Spleen (tissue), 7 donors: ENCODE results near the gene PEX10.

ENCODE experiments used
- POLR2A ChIP-seq, 3 donors: fragments of 450-650 bp; IDR thresholded peaks; one replicate each; pipeline ENCODE4 v1.5.1; 2017; ENCODE audit warnings: antibody characterized with exemption in 3 of 3, mild to moderate bottlenecking in 1 of 3
- POLR2AphosphoS5 ChIP-seq, 3 donors: sonication (generic); formaldehyde crosslinking; IDR thresholded peaks; one replicate each; pipeline ENCODE4 v1.5.1; 2017; ENCODE audit warnings: antibody characterized with exemption in 3 of 3
- TF ChIP-seq, protein P1 (sequence below), 11 experiments: fragments of 200-600 bp in 7 of 11; fragments of 450-650 bp in 4 of 11; sonication (generic) in 4 of 11; IDR thresholded peaks in 8 of 11; conservative IDR thresholded peaks in 3 of 11; 1 replicate in 7 of 11; 2 replicates in 4 of 11; pipeline versions ENCODE4 v1.4.0 to v1.8.0; 2016 to 2021; ENCODE audit warnings: antibody characterized with exemption in 11 of 11, inconsistent platforms in 4 of 11, mild to moderate bottlenecking in 1 of 11
- donor health status: DM: no; HTN: no; CAD: no; lungs with moderate emphysema.
- donor health status: DM: no; HTN: no; CAD: no.
- donor health status: DM: no; HTN: no; CAD: no.

DNA sequence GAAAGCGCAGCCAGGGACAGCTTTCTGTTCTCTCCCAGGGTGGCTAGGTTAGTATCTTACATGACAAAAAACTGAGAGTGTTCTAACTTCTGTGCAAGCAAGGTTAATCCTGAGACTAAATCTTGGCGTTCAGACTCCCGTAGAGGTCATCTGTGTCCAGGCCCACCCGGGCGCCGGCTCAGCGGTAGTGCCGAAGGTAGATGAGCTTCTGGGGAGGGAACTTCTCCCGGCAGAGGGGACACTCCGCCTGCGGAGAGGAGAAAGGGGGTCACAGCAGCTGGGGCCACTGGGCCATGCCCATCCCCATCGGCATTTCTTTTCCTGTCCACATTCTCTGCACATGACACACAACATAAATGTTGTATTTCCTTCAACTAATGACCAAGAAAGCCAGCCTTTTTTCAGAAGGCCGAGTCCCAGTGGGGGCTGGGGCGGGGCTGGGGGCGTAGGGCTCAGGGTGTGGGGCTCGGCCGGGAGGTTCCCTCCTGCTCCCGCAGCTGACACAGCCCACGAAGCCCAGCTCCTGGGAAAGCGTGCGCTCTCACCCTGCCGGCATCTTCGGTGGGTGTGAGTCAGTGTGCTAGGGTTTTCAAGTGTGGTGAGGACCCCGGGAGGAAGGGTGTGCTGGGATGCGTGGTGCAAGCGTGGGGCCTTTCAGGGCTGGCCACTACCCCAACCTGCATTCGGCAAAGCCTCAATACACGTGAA is 6.6 kb downstream of the PEX10 start:
- no peak for TF ChIP-seq POLR2AphosphoS5 (IDR thresholded peaks at IDR 0.05)
- TF ChIP-seq POLR2A (IDR thresholded peaks at IDR 0.05) = no peak
- TF ChIP-seq, protein P1, sequence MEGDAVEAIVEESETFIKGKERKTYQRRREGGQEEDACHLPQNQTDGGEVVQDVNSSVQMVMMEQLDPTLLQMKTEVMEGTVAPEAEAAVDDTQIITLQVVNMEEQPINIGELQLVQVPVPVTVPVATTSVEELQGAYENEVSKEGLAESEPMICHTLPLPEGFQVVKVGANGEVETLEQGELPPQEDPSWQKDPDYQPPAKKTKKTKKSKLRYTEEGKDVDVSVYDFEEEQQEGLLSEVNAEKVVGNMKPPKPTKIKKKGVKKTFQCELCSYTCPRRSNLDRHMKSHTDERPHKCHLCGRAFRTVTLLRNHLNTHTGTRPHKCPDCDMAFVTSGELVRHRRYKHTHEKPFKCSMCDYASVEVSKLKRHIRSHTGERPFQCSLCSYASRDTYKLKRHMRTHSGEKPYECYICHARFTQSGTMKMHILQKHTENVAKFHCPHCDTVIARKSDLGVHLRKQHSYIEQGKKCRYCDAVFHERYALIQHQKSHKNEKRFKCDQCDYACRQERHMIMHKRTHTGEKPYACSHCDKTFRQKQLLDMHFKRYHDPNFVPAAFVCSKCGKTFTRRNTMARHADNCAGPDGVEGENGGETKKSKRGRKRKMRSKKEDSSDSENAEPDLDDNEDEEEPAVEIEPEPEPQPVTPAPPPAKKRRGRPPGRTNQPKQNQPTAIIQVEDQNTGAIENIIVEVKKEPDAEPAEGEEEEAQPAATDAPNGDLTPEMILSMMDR (IDR thresholded peaks at IDR 0.05 in 8 of 11, conservative IDR thresholded peaks at IDR 0.05 in 3 of 11) = no peak
